Ascending aorta (tissue), 2 donors: ENCODE data around the gene TMEM256. TPM values are rescaled to one million over a fixed set of nuclear protein-coding genes. Genes with fewer than 3 reads are reported as not detected.

Experiments used
- DNase-seq, 2 donors: peaks; one replicate each; pipeline ENCODE4 v3.0.0-alpha.2; 2019; ENCODE audit warnings: low spot score in 2 of 2
- H3K27ac ChIP-seq, 2 donors: fragments of 200-600 bp; sonication (generic); one replicate each; pipeline ENCODE4 v1.5.1; 2016 to 2017; ENCODE audit warnings: mild to moderate bottlenecking in 1 of 2
- H3K27me3 ChIP-seq: fragments of 200-600 bp; sonication (generic); one replicate; pipeline ENCODE4 v1.5.1; 2017
- H3K36me3 ChIP-seq, 2 donors: fragments of 200-600 bp; sonication (generic); one replicate each; pipeline ENCODE4 v1.5.1; 2016
- H3K4me1 ChIP-seq, 2 donors: fragments of 200-600 bp; sonication (generic); one replicate each; pipeline ENCODE4 v1.5.1; 2016 to 2017; ENCODE audit warnings: mild to moderate bottlenecking in 1 of 2
- H3K4me3 ChIP-seq, 2 donors: fragments of 200-600 bp; sonication (generic); one replicate each; pipeline ENCODE4 v1.5.1; 2016 to 2017; ENCODE audit warnings: mild to moderate bottlenecking in 1 of 2
- H3K9me3 ChIP-seq, 2 donors: fragments of 200-600 bp; sonication (generic); one replicate each; pipeline ENCODE4 v1.5.1; 2016
- intact Hi-C: fragments of 100-400 bp; cut with DNase I; formaldehyde crosslinking; loops from one replicate; pipeline ENCODE4 v1.15.1; 2023
- total RNA-seq: library from RNA; depleted of rRNA; stranded (reverse); fragments of >200 nt; gene quantifications from one replicate; pipeline ENCODE4 v1.1.0, GENCODE V29; 2016
- TF ChIP-seq, protein P1 (sequence below), 3 experiments: fragments of 200-600 bp in 2 of 3; fragments of 450-650 bp in 1 of 3; sonication (generic) in 2 of 3; IDR thresholded peaks; one replicate each; pipeline ENCODE4 v1.5.1; 2016 to 2019; ENCODE audit warnings: antibody characterized with exemption in 3 of 3, mild to moderate bottlenecking in 1 of 3, moderate library complexity in 1 of 3

Gene TMEM256
- total RNA-seq, 1 donor from 2014 or later = 241 TPM

DNA sequence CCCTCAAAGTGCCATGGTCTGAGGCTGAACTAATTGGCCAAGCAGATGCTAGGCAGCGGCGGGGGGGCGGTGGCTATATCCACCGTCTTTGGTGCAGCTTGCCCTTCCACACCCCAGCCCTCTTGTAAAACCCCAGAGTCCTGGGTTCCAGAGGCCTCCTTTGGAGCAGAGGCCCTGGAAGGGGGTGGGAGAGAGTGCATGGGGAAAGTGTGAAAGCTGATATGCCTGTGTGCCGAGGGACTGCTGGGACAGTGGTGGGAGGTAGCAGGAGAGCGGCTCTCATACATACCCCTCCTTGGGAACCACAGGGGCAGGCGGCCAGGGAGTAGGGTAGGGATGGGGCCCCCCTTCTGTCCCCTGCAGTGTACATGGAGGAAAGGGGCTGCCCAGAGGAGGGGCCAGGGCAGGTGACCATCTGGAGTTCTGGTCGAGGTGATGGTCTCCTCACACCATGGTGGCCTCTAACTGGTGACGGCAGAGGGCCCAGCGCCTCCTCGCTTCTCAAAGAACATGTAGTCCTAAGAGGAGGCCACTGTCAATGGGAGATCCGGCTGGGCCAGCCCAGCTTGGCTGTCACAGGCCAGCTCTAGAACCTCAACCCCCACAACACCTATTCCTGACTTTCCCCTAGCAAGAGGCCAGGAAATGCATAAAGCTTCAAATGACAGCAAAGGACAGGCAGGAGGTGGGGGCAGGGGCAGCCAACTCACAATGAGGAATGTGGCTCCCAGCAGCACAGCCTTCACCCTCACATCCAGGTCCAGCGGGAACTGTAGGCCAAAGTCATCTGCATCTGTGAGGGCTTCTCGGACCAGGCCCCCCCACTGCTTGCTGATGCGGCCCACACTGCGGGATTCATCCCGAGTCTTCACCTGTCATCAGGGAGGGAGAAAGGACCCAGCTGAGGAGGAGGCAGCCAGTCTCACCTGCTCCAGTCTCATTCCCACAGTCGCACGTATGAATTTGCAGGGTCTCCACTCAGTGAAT, 13.7 kb downstream of the TMEM256 start:
- H3K36me3 ChIP-seq = peaks cover 17 to 41% of the 10 kb centered on the region in 2 donors
- intact Hi-C loops = no loop called here

DNA sequence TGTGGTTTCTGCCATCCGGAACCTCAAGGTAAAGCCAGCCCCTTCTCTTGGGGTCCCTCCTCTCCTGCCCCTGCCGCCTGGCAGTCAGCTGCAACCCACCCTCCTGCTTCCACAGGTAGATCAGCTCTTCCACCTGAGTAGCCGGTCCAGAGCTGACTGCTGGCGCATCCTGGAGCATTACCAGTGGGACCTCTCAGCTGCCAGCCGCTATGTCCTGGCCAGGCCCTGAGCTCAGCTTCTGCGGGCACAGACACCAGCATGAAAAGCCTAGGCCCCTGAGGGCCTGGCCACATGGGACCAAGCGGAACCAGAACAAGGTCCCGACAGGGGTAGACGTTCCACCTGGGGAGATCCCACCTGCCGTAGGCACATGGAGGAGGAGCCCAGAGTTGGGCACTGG, 15.0 kb downstream of the TMEM256 start:
- H3K27me3 ChIP-seq = no peaks in the 10 kb centered on the region
- no peak overlapping the region for H3K27ac ChIP-seq
- H3K9me3 ChIP-seq = no peaks in the 10 kb centered on the region
- TF ChIP-seq, protein P1, sequence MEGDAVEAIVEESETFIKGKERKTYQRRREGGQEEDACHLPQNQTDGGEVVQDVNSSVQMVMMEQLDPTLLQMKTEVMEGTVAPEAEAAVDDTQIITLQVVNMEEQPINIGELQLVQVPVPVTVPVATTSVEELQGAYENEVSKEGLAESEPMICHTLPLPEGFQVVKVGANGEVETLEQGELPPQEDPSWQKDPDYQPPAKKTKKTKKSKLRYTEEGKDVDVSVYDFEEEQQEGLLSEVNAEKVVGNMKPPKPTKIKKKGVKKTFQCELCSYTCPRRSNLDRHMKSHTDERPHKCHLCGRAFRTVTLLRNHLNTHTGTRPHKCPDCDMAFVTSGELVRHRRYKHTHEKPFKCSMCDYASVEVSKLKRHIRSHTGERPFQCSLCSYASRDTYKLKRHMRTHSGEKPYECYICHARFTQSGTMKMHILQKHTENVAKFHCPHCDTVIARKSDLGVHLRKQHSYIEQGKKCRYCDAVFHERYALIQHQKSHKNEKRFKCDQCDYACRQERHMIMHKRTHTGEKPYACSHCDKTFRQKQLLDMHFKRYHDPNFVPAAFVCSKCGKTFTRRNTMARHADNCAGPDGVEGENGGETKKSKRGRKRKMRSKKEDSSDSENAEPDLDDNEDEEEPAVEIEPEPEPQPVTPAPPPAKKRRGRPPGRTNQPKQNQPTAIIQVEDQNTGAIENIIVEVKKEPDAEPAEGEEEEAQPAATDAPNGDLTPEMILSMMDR (IDR thresholded peaks at IDR 0.05) = no peak
- peaks cover 17 to 41% of the 10 kb centered on the region in 2 donors for H3K36me3 ChIP-seq
- DNase-seq = no peak
- intact Hi-C loops = no loop called here
- H3K4me3 ChIP-seq = no peak overlapping the region
- H3K4me1 ChIP-seq = peaks cover 5 to 12% of the 10 kb centered on the region in 2 donors

More for the DNA sequence above, 13.7 kb downstream of the TMEM256 start:
- no peak for DNase-seq
- TF ChIP-seq, protein P1 (IDR thresholded peaks at IDR 0.05) = no peak
- Histone ChIP-seq H3K9me3 (no peaks in the 10 kb centered on the region), H3K27ac (no peak overlapping the region), H3K4me1 (peaks cover 5 to 12% of the 10 kb centered on the region in 2 donors), H3K4me3 (no peak overlapping the region), H3K27me3 (no peaks in the 10 kb centered on the region)

DNA sequence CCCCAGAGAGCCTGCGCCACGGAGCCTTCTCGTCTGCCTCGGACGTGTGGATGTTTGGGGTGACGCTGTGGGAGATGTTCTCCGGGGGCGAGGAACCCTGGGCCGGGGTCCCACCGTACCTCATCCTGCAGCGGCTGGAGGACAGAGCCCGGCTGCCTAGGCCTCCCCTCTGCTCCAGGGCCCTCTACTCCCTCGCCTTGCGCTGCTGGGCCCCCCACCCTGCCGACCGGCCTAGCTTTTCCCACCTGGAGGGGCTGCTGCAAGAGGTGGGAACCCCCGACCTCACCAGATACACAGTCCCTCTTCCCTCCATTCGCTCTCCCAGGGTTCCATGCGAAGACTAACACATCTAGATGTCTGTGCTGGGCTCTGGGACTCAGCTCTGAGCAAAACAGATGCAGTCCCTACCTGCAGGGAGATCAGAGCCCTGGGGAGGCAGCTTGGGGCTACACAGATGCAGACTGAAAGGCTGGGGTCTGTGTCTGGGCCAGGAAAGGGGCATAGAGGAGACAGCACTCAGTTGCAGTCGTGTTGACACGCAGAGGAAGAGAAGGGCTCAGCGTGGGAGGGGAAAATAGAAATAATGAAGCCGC, 19.3 kb downstream of the TMEM256 start:
- peak overlapping the region; percentile 29 to 54 for H3K27ac ChIP-seq
- no peaks in the 10 kb centered on the region for H3K27me3 ChIP-seq
- intact Hi-C loops = no loop called here
- peak overlapping the region in 1 of 2 donors; percentile 65 for H3K4me3 ChIP-seq
- DNase-seq = no peak
- TF ChIP-seq, protein P1 (IDR thresholded peaks at IDR 0.05) = no peak
- no peaks in the 10 kb centered on the region for H3K9me3 ChIP-seq
- H3K36me3 ChIP-seq = peaks cover 9 to 17% of the 10 kb centered on the region in 2 donors
- H3K4me1 ChIP-seq = peaks cover 4 to 20% of the 10 kb centered on the region in 2 donors

DNA sequence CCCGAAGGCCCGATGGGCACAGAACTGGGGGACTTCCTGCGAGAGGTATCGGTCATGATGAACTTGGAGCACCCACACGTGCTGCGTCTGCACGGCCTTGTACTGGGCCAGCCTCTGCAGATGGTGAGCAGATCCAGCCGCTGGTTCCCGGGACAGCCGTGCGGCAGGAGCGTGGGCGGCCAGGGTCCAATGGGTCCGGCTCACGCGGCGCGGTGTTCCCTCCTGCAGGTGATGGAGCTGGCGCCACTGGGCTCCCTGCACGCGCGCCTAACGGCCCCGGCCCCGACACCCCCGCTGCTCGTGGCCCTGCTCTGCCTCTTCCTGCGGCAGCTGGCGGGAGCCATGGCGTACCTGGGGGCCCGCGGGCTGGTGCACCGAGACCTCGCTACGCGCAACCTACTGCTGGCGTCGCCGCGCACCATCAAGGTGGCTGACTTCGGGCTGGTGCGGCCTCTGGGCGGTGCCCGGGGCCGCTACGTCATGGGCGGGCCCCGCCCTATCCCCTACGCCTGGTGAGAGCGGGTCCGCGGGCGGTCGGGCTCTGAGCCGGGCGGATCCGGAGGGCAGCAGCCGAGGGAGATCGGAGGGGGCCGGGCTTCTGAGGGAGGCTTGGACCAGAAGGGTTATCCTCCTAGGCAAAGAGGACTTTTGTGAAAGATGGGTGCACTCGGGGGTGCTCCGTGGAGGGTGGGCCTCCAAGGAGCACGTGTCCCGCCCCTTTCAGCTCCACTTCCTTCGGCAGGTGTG, 20.0 kb downstream of the TMEM256 start:
- H3K4me1 ChIP-seq = peaks cover 4 to 20% of the 10 kb centered on the region in 2 donors
- TF ChIP-seq, protein P1 (IDR thresholded peaks at IDR 0.05) = no peak
- no peak for DNase-seq
- intact Hi-C loops = no loop called here
- peak overlapping the region; percentile 29 to 54 for H3K27ac ChIP-seq
- H3K9me3 ChIP-seq = no peaks in the 10 kb centered on the region
- peaks cover 4 to 10% of the 10 kb centered on the region in 2 donors for H3K36me3 ChIP-seq
- H3K4me3 ChIP-seq = peak overlapping the region; percentile 45 to 65
- no peaks in the 10 kb centered on the region for H3K27me3 ChIP-seq

DNA sequence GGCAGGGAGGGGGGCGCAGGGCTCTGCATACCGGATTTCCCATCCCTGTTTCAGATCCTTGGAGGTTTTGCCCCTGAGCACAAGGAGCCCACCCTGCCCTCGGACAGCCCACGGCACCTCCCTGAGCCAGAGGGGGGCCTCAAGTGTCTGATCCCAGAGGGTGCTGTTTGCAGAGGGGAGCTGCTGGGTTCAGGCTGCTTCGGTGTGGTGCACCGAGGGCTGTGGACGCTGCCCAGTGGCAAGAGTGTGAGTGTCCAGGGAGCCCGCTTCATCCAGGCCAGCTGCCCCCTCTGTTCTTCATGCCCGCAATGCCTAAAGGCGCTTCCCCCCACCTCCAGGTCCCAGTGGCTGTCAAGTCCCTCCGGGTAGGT, 20.5 kb downstream of the TMEM256 start:
- Histone ChIP-seq H3K36me3 (peaks cover under 1 to 4% of the 10 kb centered on the region in 2 donors), H3K4me3 (peak overlapping the region in 1 of 2 donors; percentile 65), H3K27ac (no peak overlapping the region), H3K27me3 (no peaks in the 10 kb centered on the region), H3K4me1 (peaks cover 4 to 20% of the 10 kb centered on the region in 2 donors), H3K9me3 (no peaks in the 10 kb centered on the region)
- DNase-seq = no peak
- TF ChIP-seq, protein P1 (IDR thresholded peaks at IDR 0.05) = no peak
- intact Hi-C loops = no loop called here
